Loucy (cell line): ENCODE measurements around the gene DNAJC8.

Experiments
- H2AFZ ChIP-seq: fragments of 200-600 bp; sonication (generic); 2 replicates; pipeline ENCODE4 v1.6.0; 2016; ENCODE audit warnings: antibody characterized with exemption, mild to moderate bottlenecking, low read length, moderate library complexity
- H3F3A ChIP-seq: fragments of 200-600 bp; 2 replicates; pipeline ENCODE4 v1.6.0; 2016; ENCODE audit warnings: antibody characterized with exemption, low read depth, mild to moderate bottlenecking
- H3K27me3 ChIP-seq: fragments of 200-600 bp; sonication (generic); 2 replicates; pipeline ENCODE4 v1.6.1; 2014; ENCODE audit warnings: low read length, mild to moderate bottlenecking; ENCODE audit not compliant: insufficient read depth, poor library complexity, severe bottlenecking
- H3K36me3 ChIP-seq: fragments of 200-600 bp; sonication (generic); 2 replicates; pipeline ENCODE4 v1.6.1; 2016; ENCODE audit warnings: low read length; ENCODE audit not compliant: insufficient read depth
- H3K4me1 ChIP-seq: fragments of 200-600 bp; sonication (generic); 2 replicates; pipeline ENCODE4 v1.5.1; 2014; ENCODE audit warnings: low read length, mild to moderate bottlenecking; ENCODE audit not compliant: insufficient read depth, poor library complexity, severe bottlenecking
- H3K4me2 ChIP-seq: fragments of 200-600 bp; sonication (generic); 2 replicates; pipeline ENCODE4 v1.6.0; 2014; ENCODE audit warnings: antibody characterized with exemption, low read length, low read depth, mild to moderate bottlenecking; ENCODE audit not compliant: poor library complexity, severe bottlenecking
- H3K4me3 ChIP-seq: fragments of 200-600 bp; sonication (generic); 2 replicates; pipeline ENCODE4 v1.5.1; 2014; ENCODE audit warnings: low read length, mild to moderate bottlenecking, mixed read lengths; ENCODE audit not compliant: poor library complexity, severe bottlenecking
- H3K79me2 ChIP-seq: fragments of 200-600 bp; sonication (generic); 2 replicates; pipeline ENCODE4 v1.6.1; 2014; ENCODE audit warnings: low read length; ENCODE audit not compliant: insufficient read depth
- H3K9ac ChIP-seq: fragments of 200-600 bp; sonication (generic); 2 replicates; pipeline ENCODE4 v1.6.0; 2014; ENCODE audit warnings: mild to moderate bottlenecking, low read depth, low read length, moderate library complexity; ENCODE audit not compliant: poor library complexity, severe bottlenecking
- H3K9me2 ChIP-seq: fragments of 200-600 bp; sonication (generic); replicated peaks from 2 replicates; pipeline ENCODE4 v1.6.1; 2016; ENCODE audit warnings: low read depth, low read length, mixed read lengths
- H3K9me3 ChIP-seq: fragments of 200-600 bp; sonication (generic); 2 replicates; pipeline ENCODE4 v1.6.1; 2014; ENCODE audit warnings: mild to moderate bottlenecking, antibody characterized with exemption, low read length, low read depth; ENCODE audit not compliant: insufficient read depth
- H4K20me1 ChIP-seq: fragments of 200-600 bp; sonication (generic); 2 replicates; pipeline ENCODE4 v1.6.0; 2014; ENCODE audit warnings: antibody characterized with exemption, low read length, mild to moderate bottlenecking; ENCODE audit not compliant: insufficient read depth, poor library complexity, severe bottlenecking
- CTCF ChIP-seq: fragments of 200-600 bp; sonication (generic); conservative IDR thresholded peaks from 2 replicates; pipeline ENCODE4 v1.5.1; 2014; ENCODE audit warnings: mild to moderate bottlenecking, antibody characterized with exemption, low read length
- EZH2phosphoT487 ChIP-seq: fragments of 200-600 bp; IDR thresholded peaks from 2 replicates; pipeline ENCODE4 v1.6.1; 2018; ENCODE audit warnings: antibody characterized with exemption, mild to moderate bottlenecking, moderate library complexity, borderline replicate concordance

Gene DNAJC8

GRCh38 chr1:28235755-28236655 lies 3.2 kb upstream of the DNAJC8 start, which contains the start of gene ATP5IF1:
ATP5IF1 (plus strand) TSS chr1:28236124; CDS start chr1:28236184, 60 bp downstream.
- H3K9me3 ChIP-seq = no peaks in the 10 kb centered on the region
- H3K36me3 ChIP-seq = no peaks in the 10 kb centered on the region
- TF ChIP-seq EZH2phosphoT487 (no peak), CTCF (no peak)
- peaks cover 25% of the 10 kb centered on the region for H3K4me1 ChIP-seq
- no peaks in the 10 kb centered on the region for H3K9me2 ChIP-seq
- peaks cover 45% of the 10 kb centered on the region for H3K79me2 ChIP-seq
- peaks cover 15% of the 10 kb centered on the region for H4K20me1 ChIP-seq
- H3F3A ChIP-seq = no peaks in the 10 kb centered on the region
- H3K4me3 ChIP-seq = peak within 1 kb of the TSS; percentile 96
- peak within 1 kb of the TSS; percentile 98 for H2AFZ ChIP-seq
- H3K4me2 ChIP-seq = peak within 1 kb of the TSS; percentile 87
- H3K9ac ChIP-seq = peak within 1 kb of the TSS; percentile 98
- no peaks in the 10 kb centered on the region for H3K27me3 ChIP-seq

GRCh38 chr1:28233264-28233606 lies 406 bp upstream of the DNAJC8 start:
- no peaks in the 10 kb centered on the region for H3F3A ChIP-seq
- H3K9me3 ChIP-seq = no peaks in the 10 kb centered on the region
- peak overlapping the region; percentile 93 for H3K9ac ChIP-seq
- H2AFZ ChIP-seq = no peak overlapping the region
- H3K4me2 ChIP-seq = peak overlapping the region; percentile 79
- TF ChIP-seq CTCF = no peak
- no peak for TF ChIP-seq EZH2phosphoT487
- peaks cover 68% of the 10 kb centered on the region for H3K79me2 ChIP-seq
- H3K4me3 ChIP-seq = peak overlapping the region; percentile 93
- no peaks in the 10 kb centered on the region for H3K9me2 ChIP-seq
- H3K4me1 ChIP-seq = peaks cover 36% of the 10 kb centered on the region
- H3K36me3 ChIP-seq = peaks cover 10% of the 10 kb centered on the region; the same call in 1 of the 2 replicates
- H3K27me3 ChIP-seq = no peaks in the 10 kb centered on the region
- H4K20me1 ChIP-seq = peaks cover 15% of the 10 kb centered on the region

GRCh38 chr1:28229996-28230395 lies 2.8 kb downstream of the DNAJC8 start:
- TF ChIP-seq EZH2phosphoT487 (no peak), CTCF (no peak)
- Histone ChIP-seq H4K20me1 (peaks cover 10% of the 10 kb centered on the region), H3K9ac (peak overlapping the region; percentile 56), H3K4me1 (peaks cover 17% of the 10 kb centered on the region), H3K36me3 (peaks cover 18% of the 10 kb centered on the region; the same call in 1 of the 2 replicates), H3K27me3 (no peaks in the 10 kb centered on the region), H3K79me2 (peaks cover 45% of the 10 kb centered on the region), H3K4me2 (peak overlapping the region; percentile 79), H2AFZ (no peak overlapping the region), H3K9me3 (no peaks in the 10 kb centered on the region), H3F3A (no peaks in the 10 kb centered on the region), H3K4me3 (peak overlapping the region; percentile 26), H3K9me2 (no peaks in the 10 kb centered on the region)
